GM12865 (cell line): ENCODE measurements around the gene FAM24A.

Source experiments
- DNase-seq: peaks from one replicate; pipeline ENCODE4 v3.0.0; 2010; ENCODE audit warnings: low read depth
- H3K4me3 ChIP-seq: 2 replicates; pipeline ENCODE4 v1.5.1; 2011; ENCODE audit warnings: mild to moderate bottlenecking, low read depth, low read length, control low read depth
- TF ChIP-seq, protein P1 (sequence below): IDR thresholded peaks from 2 replicates; pipeline ENCODE4 v1.5.1; 2011; ENCODE audit warnings: low read length, control low read depth, low read depth, inconsistent platforms; ENCODE audit not compliant: insufficient read depth; ENCODE audit errors: missing control alignments

Gene FAM24A

DNA sequence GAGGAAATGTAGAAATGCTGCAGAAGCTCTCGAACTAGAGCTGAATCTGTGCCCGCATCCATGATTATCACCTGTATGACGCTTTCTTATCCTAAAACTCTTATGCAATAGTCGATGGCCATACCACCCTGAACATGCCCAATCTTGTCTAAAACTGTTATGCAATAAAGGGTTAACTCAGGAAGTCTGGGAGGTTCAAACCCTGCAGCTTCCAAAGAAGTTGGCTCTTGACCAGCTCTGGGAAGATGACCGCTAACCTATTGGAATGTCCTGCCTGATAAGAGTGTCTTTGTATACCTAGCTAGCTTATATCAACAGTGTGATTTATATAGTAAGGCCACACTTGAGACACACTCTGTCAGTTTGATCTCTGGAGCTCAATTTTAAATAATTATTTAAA, 47.1 kb downstream of the FAM24A start:
- DNase-seq: no peak
- H3K4me3 ChIP-seq: no peak overlapping the region
- TF ChIP-seq, protein P1, sequence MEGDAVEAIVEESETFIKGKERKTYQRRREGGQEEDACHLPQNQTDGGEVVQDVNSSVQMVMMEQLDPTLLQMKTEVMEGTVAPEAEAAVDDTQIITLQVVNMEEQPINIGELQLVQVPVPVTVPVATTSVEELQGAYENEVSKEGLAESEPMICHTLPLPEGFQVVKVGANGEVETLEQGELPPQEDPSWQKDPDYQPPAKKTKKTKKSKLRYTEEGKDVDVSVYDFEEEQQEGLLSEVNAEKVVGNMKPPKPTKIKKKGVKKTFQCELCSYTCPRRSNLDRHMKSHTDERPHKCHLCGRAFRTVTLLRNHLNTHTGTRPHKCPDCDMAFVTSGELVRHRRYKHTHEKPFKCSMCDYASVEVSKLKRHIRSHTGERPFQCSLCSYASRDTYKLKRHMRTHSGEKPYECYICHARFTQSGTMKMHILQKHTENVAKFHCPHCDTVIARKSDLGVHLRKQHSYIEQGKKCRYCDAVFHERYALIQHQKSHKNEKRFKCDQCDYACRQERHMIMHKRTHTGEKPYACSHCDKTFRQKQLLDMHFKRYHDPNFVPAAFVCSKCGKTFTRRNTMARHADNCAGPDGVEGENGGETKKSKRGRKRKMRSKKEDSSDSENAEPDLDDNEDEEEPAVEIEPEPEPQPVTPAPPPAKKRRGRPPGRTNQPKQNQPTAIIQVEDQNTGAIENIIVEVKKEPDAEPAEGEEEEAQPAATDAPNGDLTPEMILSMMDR: no peak

DNA sequence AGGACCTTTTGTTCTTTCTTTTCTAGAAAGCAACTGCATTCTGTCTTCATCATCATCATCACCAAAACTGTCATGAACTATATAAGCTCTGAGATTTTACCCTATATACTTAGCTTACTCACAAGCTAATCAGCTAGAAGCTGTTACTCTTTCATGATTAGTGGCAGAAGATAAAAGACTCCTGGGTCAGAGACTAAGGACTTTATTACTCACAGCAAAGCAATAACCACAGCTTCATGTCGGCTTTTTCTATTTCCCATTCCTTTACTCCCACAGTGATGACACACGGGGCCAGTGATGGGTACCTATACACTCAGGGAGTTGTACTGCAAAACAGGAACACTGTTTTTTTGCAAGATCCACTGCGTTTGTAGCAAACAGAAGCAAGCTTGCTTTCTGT, 52.0 kb downstream of the FAM24A start:
- H3K4me3 ChIP-seq: no peak overlapping the region
- TF ChIP-seq, protein P1: no peak
- DNase-seq: no peak
